ENCODE results near the gene ZNF69.
"Not testable (repeated sequence)": the region's sequence is repeated elsewhere in the genome, so short reads cannot be mapped to it uniquely, and the experiment has no call there.

Gene ZNF69

GRCh38 chr19:11894851-11895250 is 7.3 kb downstream of the ZNF69 start:
- no peak for DNase-seq (ENCODE audit: low read depth, low spot score)

- no peak for DNase-seq (ENCODE audit: low read depth, low spot score)
Measured at GRCh38 chr19:11902228-11902627, 14.6 kb downstream of the ZNF69 start.

DNA sequence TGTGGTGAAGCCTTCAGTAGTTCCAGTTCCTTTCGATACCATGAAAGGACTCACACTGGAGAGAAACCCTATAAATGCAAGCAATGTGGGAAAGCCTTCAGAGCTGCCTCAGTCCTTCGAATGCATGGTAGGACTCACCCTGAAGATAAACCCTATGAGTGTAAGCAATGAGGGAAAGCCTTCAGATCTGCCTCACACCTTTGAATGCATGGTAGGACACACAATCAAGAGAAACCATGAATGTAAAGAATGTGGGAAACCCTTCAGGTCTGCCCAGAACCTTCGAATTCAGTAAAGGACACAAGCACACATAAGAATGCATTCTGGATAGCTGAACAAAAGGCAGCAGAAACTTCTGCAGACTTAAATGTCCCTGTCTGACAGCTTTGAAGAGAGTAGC is 18.3 kb downstream of the ZNF69 start:
- no peak for DNase-seq (ENCODE audit: low read depth, low spot score)

GRCh38 chr19:11911937-11912336 is 24.4 kb downstream of the ZNF69 start:
- not testable (repeated sequence) for DNase-seq (ENCODE audit: low read depth, low spot score)

DNA sequence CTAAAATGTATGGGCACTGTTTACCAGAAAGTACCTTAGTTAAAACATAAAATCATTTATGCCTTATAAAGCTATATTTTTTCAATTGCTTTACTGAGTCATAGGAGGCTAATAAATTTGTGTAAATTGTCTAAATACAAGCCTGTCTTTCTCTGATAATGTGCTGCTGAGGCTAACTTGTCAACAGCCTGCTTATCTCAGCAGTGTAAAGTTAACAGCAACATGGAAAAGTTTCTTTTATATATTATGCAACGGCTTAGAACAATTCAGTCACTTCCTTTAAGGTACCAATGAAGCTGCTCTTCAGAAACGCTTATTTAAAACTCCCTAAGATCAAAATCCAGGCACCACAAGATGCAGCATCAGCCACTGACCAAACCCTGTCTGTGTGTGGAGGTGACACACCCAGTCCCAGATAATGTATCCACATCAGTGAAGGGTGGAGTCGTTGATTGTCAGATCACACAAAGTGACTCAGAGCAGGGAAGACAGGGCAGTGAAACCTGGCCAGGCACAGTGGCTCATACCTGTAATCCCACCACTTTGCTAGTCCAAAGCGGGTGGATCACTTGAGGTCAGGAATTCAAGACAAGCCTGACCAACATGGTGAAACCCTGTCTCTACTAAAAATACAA is 27.0 kb downstream of the ZNF69 start:
- DNase-seq (ENCODE audit: low read depth, low spot score), result not testable (repeated sequence)

GRCh38 chr19:11921852-11922495 is 34.4 kb downstream of the ZNF69 start:
- no peak for DNase-seq (ENCODE audit: low read depth, low spot score)

DNA sequence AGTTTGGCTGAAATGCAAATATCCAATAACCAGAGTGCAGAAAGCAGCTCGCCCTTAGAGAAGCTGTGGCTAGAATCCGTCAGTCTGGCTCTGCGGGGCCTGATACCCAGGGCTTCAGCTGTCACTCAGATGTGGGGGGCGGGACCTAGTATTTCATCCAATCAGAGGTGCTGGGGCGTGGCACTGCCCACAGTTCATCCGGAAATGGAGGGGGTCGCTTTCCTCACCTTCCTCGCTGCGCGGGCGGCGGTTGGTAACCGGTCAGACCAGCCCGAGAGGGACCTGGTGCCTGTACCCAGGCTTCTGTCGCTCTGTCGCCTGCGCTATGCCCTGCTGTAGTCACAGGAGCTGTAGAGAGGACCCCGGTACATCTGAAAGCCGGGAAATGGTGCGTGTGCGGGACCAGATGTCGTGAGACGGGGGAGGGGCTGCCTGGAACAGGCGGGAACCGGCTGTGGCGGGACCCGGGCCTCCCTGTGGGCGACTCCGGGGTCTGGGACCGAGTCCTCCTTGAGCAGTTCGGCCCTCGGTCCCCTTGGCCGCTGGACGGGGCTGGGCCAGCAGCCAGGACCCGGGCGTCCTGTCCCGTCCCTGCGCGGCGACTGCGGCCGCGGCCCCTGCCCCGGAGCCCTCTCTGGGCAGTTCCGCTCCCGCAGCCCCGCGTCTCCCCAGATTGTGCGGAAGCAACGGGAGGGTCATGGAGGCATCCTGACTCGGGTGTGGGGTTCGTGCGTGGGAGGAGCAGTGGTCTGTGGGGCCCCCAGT is 37.5 kb downstream of the ZNF69 start, which contains the start of gene ZNF700:
Gene ZNF700, plus strand, starts transcription at position 222 of the 765 bp plus-strand sequence. Its CDS starts 104 bp downstream, at position 326.
- DNase-seq (ENCODE audit: low read depth, low spot score), result peak; percentile 86

DNA sequence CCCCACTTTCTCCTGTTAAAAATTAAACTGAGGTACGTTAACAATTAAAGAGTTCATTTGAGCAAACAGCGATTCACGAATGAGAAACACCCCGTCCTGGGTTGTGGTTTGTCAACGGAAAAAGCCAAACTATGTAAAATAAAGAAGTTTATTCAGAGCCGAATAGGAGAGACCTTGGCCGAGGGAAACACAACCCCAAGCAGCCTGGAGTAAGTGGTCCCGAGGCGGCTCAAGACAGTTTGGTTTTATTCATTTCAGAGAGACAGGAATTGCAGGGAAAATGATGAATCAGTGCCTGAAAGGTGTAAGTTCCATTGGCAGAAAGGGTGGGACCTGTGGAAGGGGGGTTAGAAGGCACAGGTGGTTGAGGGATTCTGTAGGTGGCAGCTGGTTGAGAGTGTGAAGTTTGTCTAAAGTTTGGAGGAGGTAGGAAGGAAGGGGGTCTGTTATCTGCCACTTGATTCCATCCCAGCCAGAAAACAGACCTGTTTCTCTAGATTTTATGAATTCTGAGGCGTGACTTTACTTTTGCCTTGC is 38.1 kb downstream of the ZNF69 start:
- not testable (repeated sequence) for DNase-seq (ENCODE audit: low read depth, low spot score)

GRCh38 chr19:11927227-11927626 is 39.6 kb downstream of the ZNF69 start:
- DNase-seq (ENCODE audit: low read depth, low spot score), result no peak

GRCh38 chr19:11931051-11931450 is 43.5 kb downstream of the ZNF69 start:
- no peak for DNase-seq (ENCODE audit: low read depth, low spot score)

GRCh38 chr19:11931513-11931912 is 43.9 kb downstream of the ZNF69 start:
- DNase-seq (ENCODE audit: low read depth, low spot score), result no peak

DNA sequence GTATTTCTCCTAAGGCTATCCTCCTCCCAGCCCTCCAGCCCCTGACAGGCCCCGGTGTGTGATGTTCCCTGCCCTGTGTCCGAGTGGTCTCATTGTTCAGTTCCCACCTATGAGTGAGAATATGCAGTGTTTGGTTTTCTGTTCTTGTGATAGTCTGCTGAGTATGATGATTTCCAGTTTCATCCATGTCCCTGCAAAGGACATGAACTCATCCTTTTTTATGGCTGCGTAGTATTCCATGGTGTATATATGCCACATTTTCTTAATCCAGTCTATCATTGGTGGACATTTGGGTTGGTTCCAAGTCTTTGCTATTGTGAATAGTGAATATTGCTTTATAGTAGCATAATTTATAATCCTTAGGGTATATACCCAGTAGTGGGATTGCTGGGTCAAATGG is 48.2 kb downstream of the ZNF69 start:
- not testable (repeated sequence) for DNase-seq (ENCODE audit: low read depth, low spot score)

GRCh38 chr19:11938383-11938782 is 50.8 kb downstream of the ZNF69 start:
- not testable (repeated sequence) for DNase-seq (ENCODE audit: low read depth, low spot score)

GRCh38 chr19:11941361-11941887 is 53.8 kb downstream of the ZNF69 start:
- not testable (repeated sequence) for DNase-seq (ENCODE audit: low read depth, low spot score)

DNA sequence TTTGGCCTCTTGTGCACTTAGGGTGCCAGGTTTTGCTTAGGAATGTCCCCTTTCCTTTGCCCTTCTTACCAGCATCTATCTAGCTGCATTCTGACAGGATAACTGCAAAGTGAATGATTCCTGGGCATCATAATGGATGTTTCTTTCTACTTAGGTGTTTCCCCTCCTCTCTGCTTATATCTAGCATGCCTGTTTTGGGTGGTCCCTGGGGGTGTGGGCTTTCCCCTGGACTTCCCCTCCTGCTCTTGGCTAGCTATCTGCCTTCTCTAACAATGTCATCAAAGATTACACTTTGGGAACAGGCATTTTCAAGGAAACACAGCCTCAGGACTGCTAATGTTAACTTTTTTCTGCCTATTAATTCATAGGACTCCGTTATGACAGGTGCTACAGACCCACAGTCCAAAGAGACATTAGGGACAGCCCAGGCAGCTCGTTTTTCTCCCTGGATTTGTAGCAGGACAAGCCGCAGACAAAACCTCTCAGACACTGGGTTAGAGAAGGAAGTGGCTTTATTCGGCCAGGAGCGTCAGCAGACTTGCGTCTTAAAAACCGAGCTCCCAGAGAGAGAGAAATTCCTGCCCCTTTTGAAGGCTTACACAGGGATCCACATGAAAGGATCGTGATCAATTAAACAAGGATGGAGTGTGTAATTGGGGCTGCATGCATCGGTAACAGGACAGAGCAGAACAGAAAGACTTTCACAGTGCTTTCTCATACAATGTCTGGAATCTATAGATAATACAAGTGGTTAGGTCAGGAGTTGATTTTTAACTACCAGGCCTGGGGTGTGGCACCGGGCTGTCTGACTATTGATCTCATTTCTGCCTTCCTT is 54.6 kb downstream of the ZNF69 start:
- no peak for DNase-seq (ENCODE audit: low read depth, low spot score)

DNA sequence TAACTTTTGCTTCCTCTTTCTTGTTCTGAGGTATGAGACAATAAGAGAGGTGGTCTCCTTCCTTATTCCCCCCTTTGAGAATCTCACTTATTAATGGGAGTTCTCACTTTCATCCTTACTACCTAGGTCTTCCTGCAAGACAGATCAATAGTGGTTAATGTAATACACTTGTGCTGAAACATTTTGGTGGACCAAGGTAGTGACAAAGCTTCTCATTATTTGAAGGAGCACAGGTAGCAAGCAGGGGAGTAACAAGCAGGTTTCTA is 55.2 kb downstream of the ZNF69 start:
- no peak for DNase-seq (ENCODE audit: low read depth, low spot score)

GRCh38 chr19:11944656-11945055 is 57.1 kb downstream of the ZNF69 start:
- no peak for DNase-seq (ENCODE audit: low read depth, low spot score)

DNA sequence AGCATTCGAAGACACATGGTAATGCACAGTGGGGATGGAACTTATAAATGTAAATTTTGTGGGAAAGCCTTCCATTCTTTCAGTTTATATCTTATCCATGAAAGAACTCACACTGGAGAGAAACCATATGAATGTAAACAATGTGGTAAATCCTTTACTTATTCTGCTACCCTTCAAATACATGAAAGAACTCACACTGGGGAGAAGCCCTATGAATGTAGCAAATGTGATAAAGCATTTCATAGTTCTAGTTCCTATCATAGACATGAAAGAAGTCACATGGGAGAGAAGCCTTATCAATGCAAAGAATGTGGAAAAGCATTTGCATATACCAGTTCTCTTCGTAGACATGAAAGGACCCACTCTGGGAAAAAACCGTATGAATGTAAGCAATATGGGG is 61.1 kb downstream of the ZNF69 start:
- DNase-seq (ENCODE audit: low read depth, low spot score), result no peak

- DNase-seq (ENCODE audit: low read depth, low spot score), result no peak
Measured at GRCh38 chr19:11949201-11949600, 61.6 kb downstream of the ZNF69 start.

DNA sequence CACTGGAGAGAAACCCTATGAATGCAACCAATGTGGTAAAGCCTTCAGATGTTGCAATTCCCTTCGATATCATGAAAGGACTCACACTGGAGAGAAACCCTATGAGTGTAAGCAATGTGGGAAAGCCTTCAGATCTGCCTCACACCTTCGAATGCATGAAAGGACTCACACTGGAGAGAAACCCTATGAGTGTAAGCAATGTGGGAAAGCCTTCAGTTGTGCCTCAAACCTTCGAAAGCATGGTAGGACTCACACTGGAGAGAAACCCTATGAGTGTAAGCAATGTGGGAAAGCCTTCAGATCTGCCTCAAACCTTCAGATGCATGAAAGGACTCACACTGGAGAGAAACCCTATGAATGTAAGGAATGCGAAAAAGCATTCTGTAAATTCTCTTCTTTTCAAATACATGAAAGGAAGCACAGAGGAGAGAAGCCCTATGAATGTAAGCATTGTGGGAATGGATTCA is 62.1 kb downstream of the ZNF69 start:
- not testable (repeated sequence) for DNase-seq (ENCODE audit: low read depth, low spot score)

DNA sequence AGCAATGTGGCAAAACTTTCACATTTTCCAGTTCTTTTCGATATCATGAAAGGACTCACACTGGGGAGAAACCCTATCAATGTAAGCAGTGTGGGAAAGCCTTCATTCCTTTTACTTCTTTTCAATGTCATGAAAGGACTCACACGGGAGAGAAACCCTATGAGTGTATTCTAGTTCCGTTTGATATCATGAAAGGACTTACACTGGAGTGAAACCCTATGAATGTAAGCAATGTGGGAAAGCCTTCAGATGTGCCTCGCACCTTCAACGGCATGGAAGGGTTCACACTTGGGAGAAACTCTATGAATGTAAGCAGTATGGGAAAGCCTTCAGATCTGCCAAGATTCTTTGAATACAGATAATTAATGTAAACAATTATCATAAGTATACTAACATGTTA is 62.7 kb downstream of the ZNF69 start:
- no peak for DNase-seq (ENCODE audit: low read depth, low spot score)

Data from activated CD4-positive, CD25-positive, alpha-beta regulatory T cell treated with anti-CD3 and anti-CD28 coated beads, Interleukin-2, amount 50 U/mL, for 16 hours (primary cell).